Mucosa of descending colon (tissue), 3 donors: ENCODE results near the gene ZNF136. TPM values are rescaled to one million over a fixed set of nuclear protein-coding genes. Genes with fewer than 3 reads are reported as not detected.

Source experiments
- ATAC-seq: fragments of 200-7000 bp; cut with Tn5 transposase; one replicate; pipeline ENCODE4 v1.9.1; 2020; ENCODE audit warnings: mild to moderate bottlenecking, moderate library complexity
- DNase-seq, 3 donors: peaks; one replicate each; pipeline ENCODE4 v3.0.0-alpha.2; 2020
- H3K36me3 ChIP-seq: fragments of 200-600 bp; one replicate; pipeline ENCODE4 v1.8.0; 2021; ENCODE audit warnings: low read depth, mild to moderate bottlenecking
- H3K4me1 ChIP-seq: fragments of 200-600 bp; one replicate; pipeline ENCODE4 v1.8.0; 2021; ENCODE audit warnings: low read depth, mild to moderate bottlenecking
- H3K4me3 ChIP-seq: fragments of 200-600 bp; one replicate; pipeline ENCODE4 v1.8.0; 2021; ENCODE audit warnings: mild to moderate bottlenecking
- H3K9me3 ChIP-seq: fragments of 200-600 bp; one replicate; pipeline ENCODE4 v1.8.0; 2021; ENCODE audit warnings: mild to moderate bottlenecking
- CTCF ChIP-seq: fragments of 200-600 bp; IDR thresholded peaks from one replicate; pipeline ENCODE4 v1.8.0; 2022; ENCODE audit warnings: antibody characterized with exemption, mild to moderate bottlenecking
- intact Hi-C, 2 donors: fragments of 100-400 bp; cut with DNase I in 1 of 2; cut with micrococcal nuclease in 1 of 2; formaldehyde crosslinking; loops; one replicate each; pipeline versions ENCODE4 v1.11.0 to v1.11.1; 2022; cut with DNase I, micrococcal nuclease
- long read RNA-seq, 2 donors: library from polyadenylated mRNA; unstranded; transcript quantifications; one replicate each; pipeline ENCODE4 v2.0.0, GENCODE V29; 2019 to 2021
- total RNA-seq, 3 donors: library from RNA; stranded (reverse); fragmentation: NEBNext Ultra II Directional in 2 of 3; extraction: Animal tissue kit (Norgen Biotek cat#: 25700) in 2 of 3; gene quantifications; one replicate each; pipeline versions ENCODE4 v1.2.1 to v1.2.4, GENCODE V29; 2021 to 2023
- donor health status: DM: no; HTN: no; CAD: no; lungs with moderate emphysema.
- donor health status: DM: no; HTN: no; CAD: no.
- donor health status: DM: no; HTN: yes; CAD: no.

Gene ZNF136
- 10 to 100 TPM in 1 of 3 donors, 1 to 10 TPM in 2; 6.3 to 12.1 (median 8.7) TPM for total RNA-seq
- long read RNA-seq, donor 1, transcript ZNF136-201 (4 exons, 3,643 nt), result major isoform, 14 of 20 reads
- long read RNA-seq, donor 1, partial matches to known transcripts, result 1 of 20 reads
- long read RNA-seq, donor 1, other reads (novel, unspliced or antisense), result 3 of 20 reads
- long read RNA-seq, donor 2, partial matches to known transcripts, result 0 of 3 reads
- long read RNA-seq, donor 2, other reads (novel, unspliced or antisense), result 0 of 3 reads

DNA sequence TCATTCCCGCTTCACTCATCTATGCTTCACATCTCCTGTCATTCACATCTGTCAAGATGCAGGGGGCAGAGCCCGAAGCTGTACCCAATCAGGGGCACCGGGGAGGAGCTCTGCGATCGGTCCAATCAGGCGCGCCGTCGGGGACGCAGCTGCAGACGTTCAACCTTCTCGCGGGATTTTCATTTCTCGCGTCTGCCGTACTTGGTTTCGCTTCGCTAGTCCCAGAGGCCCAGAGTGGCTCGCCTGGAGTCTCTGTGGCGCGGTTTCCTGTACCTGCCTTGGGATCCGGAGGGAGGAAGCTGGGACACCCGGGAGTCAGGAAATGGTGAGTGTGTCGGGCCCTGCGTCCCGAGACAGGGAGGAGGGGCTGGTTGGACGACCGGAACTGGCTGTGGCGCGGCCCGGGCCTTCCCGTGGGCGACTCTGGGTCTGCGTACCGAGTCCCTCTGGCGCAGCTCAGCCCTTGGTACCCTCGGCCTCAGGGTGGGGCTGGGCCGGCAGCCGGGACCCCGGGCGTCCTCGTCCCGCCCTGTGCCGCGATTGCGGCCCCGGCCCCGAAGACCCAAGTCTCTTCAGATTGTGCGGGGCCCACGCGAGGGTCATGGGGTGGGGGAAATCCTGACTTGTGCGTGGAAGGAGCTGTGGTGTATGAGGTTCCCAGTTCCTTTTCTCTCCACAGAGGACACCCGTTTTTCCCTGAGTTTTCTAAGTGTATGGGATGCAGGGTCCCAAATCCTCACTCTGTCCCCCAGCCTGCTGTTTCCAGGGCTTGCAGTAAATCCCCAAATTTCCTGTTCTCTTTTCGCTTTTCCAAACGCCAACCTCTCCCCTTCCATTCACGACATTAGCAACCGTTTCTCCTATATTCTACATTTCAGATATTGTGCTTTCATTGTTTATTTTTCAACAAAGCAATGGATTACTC is at the start of gene ZNF136:
ZNF136 (plus strand) TSS at position 215 of the 925 bp plus-strand sequence; CDS start at position 323, 108 bp downstream.
- Histone ChIP-seq H3K4me3 (peak within 1 kb of the TSS; percentile 97), H3K4me1 (peaks cover 8% of the 10 kb centered on the region), H3K36me3 (no peaks in the 10 kb centered on the region), H3K9me3 (no peaks in the 10 kb centered on the region)
- TF ChIP-seq CTCF, result no peak
- ATAC-seq (peak; percentile 99), DNase-seq (peak; percentile 94 to 96 (median 96))
- intact Hi-C loops, result no loop called here

DNA sequence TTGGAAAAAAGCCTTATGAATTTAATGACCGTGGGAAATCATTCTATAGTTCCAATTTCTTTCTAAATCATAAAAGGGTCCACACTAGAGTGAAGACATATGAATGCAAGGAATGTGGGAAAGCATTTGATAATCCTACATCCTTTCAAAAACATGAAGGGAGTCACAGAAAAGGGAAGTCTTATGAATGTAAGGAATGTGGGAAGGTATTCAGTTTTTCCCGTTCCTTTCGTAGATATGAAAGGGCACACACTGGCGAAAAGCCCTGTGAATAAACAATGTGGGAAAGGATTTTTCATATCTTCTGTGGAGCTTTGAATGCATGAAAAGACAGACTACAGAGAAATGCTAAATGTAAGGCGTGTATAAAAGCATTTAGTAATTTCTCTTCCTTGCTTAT is 49.8 kb upstream of the ZNF136 start:
- Histone ChIP-seq H3K36me3 (no peaks in the 10 kb centered on the region), H3K9me3 (peaks cover 46% of the 10 kb centered on the region), H3K4me1 (no peaks in the 10 kb centered on the region), H3K4me3 (no peak overlapping the region)
- intact Hi-C loops, result no loop called here
- DNase-seq, result no peak
- no peak for ATAC-seq
- no peak for TF ChIP-seq CTCF

- H3K4me3 ChIP-seq, result no peak overlapping the region
- ATAC-seq, result no peak
- H3K9me3 ChIP-seq, result peaks cover 17% of the 10 kb centered on the region
- H3K36me3 ChIP-seq, result no peaks in the 10 kb centered on the region
- H3K4me1 ChIP-seq, result no peaks in the 10 kb centered on the region
- TF ChIP-seq CTCF, result no peak
- intact Hi-C loops, result no loop called here
- no peak for DNase-seq
These were observed 45.5 kb upstream of the ZNF136 start for GRCh38 chr19:12117201-12117970.

GRCh38 chr19:12126707-12127106 is 36.2 kb upstream of the ZNF136 start:
- peak; percentile 58 for ATAC-seq
- intact Hi-C loops, result no loop called here
- DNase-seq, result peak in 1 of 3 donors; percentile 46
- no peak overlapping the region for H3K4me3 ChIP-seq
- H3K36me3 ChIP-seq, result no peaks in the 10 kb centered on the region
- H3K4me1 ChIP-seq, result no peaks in the 10 kb centered on the region
- no peak for TF ChIP-seq CTCF
- peaks cover 23% of the 10 kb centered on the region for H3K9me3 ChIP-seq

GRCh38 chr19:12133069-12133468 is 29.8 kb upstream of the ZNF136 start:
- H3K9me3 ChIP-seq, result peaks cover 66% of the 10 kb centered on the region
- intact Hi-C loops, result no loop called here
- peaks cover 33% of the 10 kb centered on the region for H3K36me3 ChIP-seq

More at GRCh38 chr19:12133069-12133468, 29.8 kb upstream of the ZNF136 start:
- no peak for ATAC-seq
- no peaks in the 10 kb centered on the region for H3K4me1 ChIP-seq
- TF ChIP-seq CTCF, result no peak
- no peak for DNase-seq
- no peak overlapping the region for H3K4me3 ChIP-seq
